Right forelimb (tissue), 1 donor: ENCODE data around the gene PSRC1.
"Not testable (repeated sequence)": the region's sequence is repeated elsewhere in the genome, so short reads cannot be mapped to it uniquely, and the experiment has no call there.

Experiments used
- DNase-seq: peaks from one replicate; pipeline ENCODE4 v3.0.0-alpha.2; 2018

Gene PSRC1

GRCh38 chr1:109295712-109296415 is 12.9 kb upstream of the PSRC1 start:
- no peak for DNase-seq

- DNase-seq = no peak
These were observed 11.5 kb upstream of the PSRC1 start for GRCh38 chr1:109294481-109294880.

DNA sequence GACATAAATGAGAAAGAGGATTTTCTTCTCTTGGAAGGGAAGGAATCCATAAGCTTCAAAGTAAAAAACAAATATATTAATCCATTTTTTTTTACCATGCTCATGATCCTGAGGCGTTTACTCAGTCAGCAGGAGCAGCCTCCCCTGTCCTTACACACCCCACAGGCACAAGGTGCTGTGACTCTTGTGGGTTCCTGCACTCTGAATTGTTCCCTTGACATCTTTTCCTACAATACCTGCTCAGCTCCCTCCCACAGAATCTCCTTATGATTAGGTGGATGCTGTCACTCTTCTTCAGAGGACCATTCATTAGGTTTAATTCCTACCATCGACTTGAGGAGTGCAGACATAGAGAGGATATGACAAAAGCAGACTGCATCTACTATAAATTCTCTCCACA is 10.1 kb upstream of the PSRC1 start:
- no peak for DNase-seq

DNA sequence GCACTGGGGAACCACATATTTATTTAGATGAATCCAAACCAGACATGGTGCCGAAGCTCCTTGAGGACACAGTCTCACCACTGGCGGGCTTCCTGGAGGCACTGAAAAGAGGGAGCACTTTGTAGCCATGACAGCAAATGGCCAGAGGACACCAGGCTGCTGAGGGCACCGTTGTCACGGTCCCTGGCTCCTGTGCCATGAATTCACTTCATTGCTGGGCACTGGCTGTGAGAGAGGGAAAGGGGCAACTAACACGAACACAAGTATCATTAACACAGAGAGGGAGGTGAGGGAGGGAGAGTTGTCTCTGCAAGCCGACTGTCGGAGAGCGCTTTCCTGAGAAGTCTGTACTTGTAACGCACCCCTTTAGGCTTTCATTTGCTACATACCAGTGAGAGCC is 9.4 kb upstream of the PSRC1 start:
- no peak for DNase-seq

GRCh38 chr1:109290998-109291397 is 8.1 kb upstream of the PSRC1 start:
- no peak for DNase-seq

DNA sequence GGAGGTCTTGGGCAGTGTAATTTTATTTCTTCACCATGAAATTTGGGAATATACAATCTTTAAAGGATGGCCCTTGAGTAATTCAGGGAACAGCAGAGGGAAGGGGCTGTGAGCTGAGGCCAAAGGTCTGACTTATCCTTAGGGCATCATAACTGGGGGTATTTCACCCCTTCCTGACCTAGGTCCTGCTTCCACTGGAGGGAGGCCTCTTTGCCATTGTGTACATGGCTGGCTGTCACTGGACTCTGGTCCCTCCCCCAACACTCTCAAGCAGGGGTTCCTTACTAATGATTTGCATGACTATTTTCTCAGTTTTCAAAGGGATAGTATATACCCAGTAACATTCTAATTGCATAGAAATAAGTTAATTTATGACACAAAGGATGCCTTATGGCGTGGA is 7.2 kb upstream of the PSRC1 start:
- DNase-seq = no peak

DNA sequence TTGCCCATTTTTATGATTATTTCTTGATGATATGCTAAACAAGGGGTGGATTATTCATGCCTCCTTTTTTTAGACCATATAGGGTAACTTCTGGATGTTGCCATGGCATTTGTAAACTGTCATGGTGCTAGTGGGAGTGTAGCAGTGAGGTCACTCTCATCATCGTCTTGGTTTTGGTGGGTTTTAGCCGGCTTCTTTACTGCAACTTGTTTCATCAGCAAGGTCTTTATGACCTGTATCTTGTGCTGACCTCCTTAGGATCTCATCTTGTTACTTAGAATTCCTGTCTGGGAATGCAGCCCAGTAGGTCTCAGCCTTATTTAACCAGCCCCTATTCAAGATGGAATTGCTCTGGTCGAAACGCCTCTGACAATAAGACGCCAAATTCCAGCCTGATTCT is 3.8 kb upstream of the PSRC1 start:
- not testable (repeated sequence) for DNase-seq

GRCh38 chr1:109283748-109284600 is 1.0 kb upstream of the PSRC1 start:
- no peak for DNase-seq

- no peak for DNase-seq
These were observed 421 bp downstream of the PSRC1 start for GRCh38 chr1:109282497-109282951.

DNA sequence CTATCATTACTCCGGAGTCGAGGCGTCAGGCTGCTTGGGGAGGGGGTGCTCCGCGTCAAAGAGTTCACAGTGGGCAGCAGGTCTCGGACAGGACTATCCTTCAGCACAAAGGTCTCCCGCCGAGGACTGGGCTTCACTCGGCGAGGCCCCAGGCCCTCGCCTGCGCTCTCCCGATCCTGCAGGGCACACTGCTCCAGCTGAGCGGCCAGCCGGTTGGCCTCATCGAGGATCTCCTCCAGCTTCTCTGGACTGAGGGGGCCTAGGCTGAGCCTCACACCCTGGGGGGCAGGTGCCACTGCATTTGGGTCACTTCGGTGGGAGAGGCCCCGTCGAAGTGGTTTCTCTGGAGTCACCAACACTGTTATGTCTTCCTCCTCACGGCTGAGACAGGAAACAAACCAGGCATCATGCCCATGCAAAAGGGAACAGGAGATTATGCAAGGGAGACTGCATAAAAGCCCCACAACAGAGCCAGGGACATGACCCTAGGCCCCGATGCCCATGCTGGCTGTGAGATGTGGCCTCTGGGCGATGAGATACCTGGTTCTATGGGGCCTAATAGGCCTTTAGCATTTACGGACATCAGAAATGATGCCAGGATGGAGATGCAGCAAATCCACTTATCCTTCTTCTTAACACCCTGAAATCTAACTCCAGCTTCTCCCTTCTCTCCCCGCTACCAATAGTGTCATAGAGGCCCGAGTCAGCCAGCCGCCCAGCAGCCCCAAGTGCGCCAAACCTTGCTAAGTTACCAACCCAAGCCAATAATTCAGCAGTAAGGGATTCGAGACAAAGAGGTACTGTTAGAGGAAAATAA is 1.1 kb downstream of the PSRC1 start:
- no peak for DNase-seq

DNA sequence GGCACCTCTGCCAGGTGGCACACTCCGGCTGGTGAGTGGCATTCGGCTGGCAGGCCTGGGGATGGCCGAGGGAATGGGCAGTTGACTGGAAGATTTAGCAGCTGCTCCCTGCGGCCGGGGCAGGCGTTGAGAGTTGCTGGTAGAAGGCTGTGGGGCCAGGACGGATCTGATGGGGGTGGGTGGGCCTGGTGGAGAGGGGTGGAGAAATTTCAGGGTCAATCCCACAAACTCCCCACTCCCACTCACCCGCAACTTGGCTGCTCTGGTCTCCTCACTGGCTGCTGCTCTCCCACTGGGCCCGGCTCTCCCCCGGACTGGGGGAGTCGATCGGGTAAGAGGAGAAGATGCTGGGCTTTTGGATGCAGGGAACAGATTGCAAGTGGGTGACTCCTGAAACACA is 2.1 kb downstream of the PSRC1 start:
- DNase-seq = no peak

GRCh38 chr1:109279615-109280278 is 3.2 kb downstream of the PSRC1 start:
- DNase-seq = no peak

DNA sequence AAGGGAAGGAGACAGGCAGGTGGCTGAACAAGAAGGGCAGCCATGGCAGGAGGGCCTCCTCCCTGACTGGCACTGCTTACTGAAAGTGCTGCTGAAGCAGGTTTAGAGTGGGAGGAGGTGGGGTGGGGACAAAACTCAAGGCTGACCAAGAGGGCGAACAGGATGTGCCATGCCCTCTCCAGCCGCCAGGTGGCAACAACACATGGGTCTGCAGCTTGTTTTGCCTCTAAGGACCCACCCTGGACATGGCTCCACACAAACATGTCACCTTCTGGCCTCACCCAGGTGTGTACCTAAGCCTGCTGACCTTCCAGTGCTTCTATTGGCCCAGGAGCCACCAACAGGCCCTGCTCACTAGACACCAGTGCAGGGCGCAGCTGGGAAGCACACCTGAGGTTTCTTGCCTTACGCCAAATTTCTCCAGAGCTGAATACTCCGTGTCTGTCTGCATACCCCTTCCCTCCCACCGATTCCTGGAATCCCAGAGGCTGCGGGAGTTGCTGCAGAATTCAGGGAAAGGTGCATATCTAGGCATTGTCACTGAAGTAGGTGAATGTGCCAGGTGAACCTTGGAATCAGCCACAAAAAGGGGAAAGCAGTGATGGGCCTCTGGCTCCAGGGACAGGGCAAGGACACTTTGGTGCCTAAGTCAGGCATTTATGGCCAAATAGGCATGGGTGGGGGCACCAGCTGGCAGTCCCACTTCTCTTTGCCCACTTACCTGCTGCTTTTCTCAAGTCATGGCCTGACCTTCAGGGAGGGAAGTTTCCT is 5.3 kb downstream of the PSRC1 start:
- peak; percentile 80 for DNase-seq

DNA sequence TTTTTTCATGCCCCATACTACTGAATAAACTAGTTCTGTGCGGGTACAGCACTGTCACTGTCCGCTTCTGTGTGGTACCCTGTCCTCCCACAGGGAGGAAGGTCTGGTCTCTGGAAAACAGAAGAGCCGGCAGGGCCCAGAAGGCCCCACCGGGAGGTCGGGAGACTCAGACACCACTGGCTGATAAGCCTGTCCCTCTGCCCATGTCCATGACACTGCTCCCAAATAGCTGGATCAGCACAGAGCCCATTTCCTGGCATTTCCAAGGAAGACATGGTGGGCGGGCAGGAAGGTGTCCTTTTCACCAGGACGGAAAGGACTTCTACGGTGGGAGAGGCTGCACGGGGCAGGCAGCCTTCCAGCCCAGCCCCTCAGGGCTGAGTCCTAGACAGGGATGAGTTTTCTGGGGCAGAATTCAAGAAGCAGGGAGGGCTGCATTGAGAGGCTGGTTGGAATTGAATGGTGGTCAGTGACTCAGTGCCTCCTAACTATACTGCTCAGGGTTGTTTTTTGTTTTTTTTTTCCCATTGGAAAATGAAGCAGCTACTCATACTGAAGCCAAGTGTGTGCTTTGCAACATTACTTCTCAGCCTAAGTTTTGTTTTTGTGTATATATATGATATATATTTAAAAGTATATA is 7.1 kb downstream of the PSRC1 start:
- DNase-seq = no peak

GRCh38 chr1:109274533-109275476 is 8.1 kb downstream of the PSRC1 start:
- DNase-seq = no peak

DNA sequence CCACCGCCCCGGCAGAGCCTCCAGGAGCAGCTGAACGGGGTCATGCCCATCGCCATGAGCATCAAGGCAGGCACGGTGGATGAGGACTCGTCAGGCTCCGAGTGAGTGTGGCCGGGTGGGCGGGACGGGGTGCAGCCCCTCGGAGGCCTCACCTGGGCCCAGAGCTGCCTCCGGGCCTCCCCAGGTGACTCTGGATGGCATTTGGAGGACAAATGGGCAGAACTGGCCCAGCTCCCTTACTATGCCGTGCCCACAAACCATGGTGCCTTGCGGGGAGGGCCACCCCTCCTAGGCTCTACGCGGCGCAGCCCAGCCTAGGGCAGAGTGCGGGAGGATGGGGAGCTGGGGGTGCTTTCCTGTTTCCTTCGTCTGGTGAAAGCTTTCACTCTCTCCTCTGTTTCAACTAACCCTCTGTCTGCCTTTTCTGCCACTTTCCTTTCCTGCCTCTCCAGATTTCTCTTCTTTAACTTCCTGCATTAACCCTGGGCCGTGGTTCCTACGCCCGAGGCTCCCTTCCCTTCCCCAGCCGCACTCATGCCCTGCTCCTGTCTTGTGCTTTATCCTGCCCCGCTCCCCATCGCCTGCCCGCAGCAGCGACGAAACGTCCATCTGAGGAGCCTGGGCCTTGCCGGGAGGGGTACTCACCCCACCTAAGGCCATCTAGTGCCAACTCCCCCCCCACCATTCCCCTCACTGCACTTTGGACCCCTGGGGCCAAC is 9.2 kb downstream of the PSRC1 start:
- DNase-seq = no peak

GRCh38 chr1:109272831-109273547 is 10.0 kb downstream of the PSRC1 start:
- DNase-seq = no peak

DNA sequence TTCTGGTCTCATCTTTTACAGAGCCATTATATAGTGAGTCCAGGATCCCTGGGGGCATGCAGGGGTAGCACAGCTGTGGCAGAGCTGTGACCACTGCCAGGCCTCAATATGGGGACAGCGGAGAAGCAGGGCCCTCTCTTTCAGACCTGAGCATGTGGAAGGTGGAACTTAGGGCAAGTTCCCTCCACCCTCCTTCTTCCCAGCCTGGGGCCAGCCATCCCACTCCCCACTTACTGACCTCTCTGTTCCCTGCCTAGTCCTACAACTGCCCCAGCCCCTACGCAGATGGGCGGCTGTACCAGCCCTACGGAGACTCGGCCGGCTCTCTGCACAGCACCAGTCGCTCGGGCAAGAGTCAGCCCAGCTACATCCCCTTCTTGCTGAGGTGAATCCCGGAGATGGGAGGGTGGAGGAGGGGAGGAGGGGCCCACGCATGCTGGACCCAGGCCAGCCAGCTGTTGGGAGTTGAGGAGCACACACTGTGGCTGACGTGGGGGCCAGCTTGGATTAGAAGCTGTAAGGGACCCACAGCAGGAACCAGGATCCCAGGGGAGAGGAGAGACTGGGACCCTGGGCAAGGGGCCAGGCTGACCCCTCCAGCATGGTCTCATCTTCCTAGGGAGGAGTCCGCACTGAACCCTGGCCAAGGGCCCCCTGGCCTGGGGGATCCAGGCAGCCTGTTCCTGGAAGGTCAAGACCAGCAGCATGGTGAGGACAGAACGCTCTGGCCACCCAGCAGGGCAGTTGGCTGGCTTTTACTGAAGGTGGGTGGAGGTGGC is 10.7 kb downstream of the PSRC1 start:
- no peak for DNase-seq
